Caco-2 (cell line): ENCODE data around the gene USP30. TPM values are rescaled to one million over a fixed set of nuclear protein-coding genes. Genes with fewer than 3 reads are reported as not detected.

ENCODE experiments used
- BruUV-seq: library from RNA; stranded (reverse); fragments of 400-500 nt; replicated peaks from 2 replicates; lab custom pipeline; 2021; lab: Mats Ljungman, UMichigan
- CTCF ChIA-PET: fragments of 300-600 bp; sonication (Branson Sonifier 250); formaldehyde crosslinking; loops from one replicate; lab custom pipeline; 2022; ENCODE audit warnings: antibody characterized with exemption; lab: Charles Lee
- POLR2A ChIA-PET: fragments of 300-600 bp; sonication (Branson Sonifier 250); formaldehyde crosslinking; loops from one replicate; lab custom pipeline; 2022; ENCODE audit warnings: antibody characterized with exemption; lab: Charles Lee
- DNase-seq, 2 experiments: peaks; one replicate each; pipeline versions ENCODE4 v3.0.0 to v3.0.0-alpha.2; 2020 to 2022
- H3K27me3 ChIP-seq: replicated peaks from 2 replicates; pipeline ENCODE4 v1.6.0; 2011; ENCODE audit warnings: low read length; ENCODE audit not compliant: control insufficient read depth, insufficient read depth
- H3K36me3 ChIP-seq: 2 replicates; pipeline ENCODE4 v1.5.1; 2011; ENCODE audit warnings: low read length; ENCODE audit not compliant: control insufficient read depth, insufficient read depth
- H3K4me1 ChIP-seq: fragments of 250-450 bp; sonication (Bioruptor Pico); 2 replicates; pipeline ENCODE4 v1.5.1; 2020; ENCODE audit warnings: mild to moderate bottlenecking
- H3K4me3 ChIP-seq: 2 replicates; pipeline ENCODE4 v1.5.1; 2011; ENCODE audit warnings: low read depth, mild to moderate bottlenecking, control low read depth, low read length
- H3K9me3 ChIP-seq: fragments of 250-450 bp; sonication (Bioruptor Pico); 2 replicates; pipeline ENCODE4 v1.5.1; 2020; ENCODE audit warnings: mild to moderate bottlenecking, moderate library complexity
- H3K27ac Mint-ChIP-seq: one replicate; pipeline ENCODE4 v1.8.0; 2022; ENCODE audit warnings: mixed read lengths; ENCODE audit not compliant: unreplicated experiment
- H3K27me3 Mint-ChIP-seq: one replicate; pipeline ENCODE4 v1.8.0; 2022; ENCODE audit warnings: mixed read lengths; ENCODE audit not compliant: insufficient read depth, unreplicated experiment
- H3K36me3 Mint-ChIP-seq: one replicate; pipeline ENCODE4 v1.8.0; 2022; ENCODE audit warnings: mild to moderate bottlenecking, mixed read lengths; ENCODE audit not compliant: insufficient read depth, unreplicated experiment
- H3K4me1 Mint-ChIP-seq: one replicate; pipeline ENCODE4 v1.8.0; 2022; ENCODE audit warnings: low read depth, mixed read lengths; ENCODE audit not compliant: unreplicated experiment
- H3K4me3 Mint-ChIP-seq: one replicate; pipeline ENCODE4 v1.8.0; 2022; ENCODE audit warnings: mild to moderate bottlenecking, moderate library complexity, mixed read lengths; ENCODE audit not compliant: unreplicated experiment
- H3K9me3 Mint-ChIP-seq: one replicate; pipeline ENCODE4 v1.8.0; 2022; ENCODE audit warnings: mixed read lengths; ENCODE audit not compliant: unreplicated experiment
- CTCF ChIP-seq, 2 experiments: fragments of 200-600 bp in 1 of 2; IDR thresholded peaks; 1 replicate in 1 of 2; 2 replicates in 1 of 2; pipeline versions ENCODE4 v1.5.1 to v1.8.0; 2011 to 2022; ENCODE audit warnings: antibody characterized with exemption in 1 of 2, control low read depth in 1 of 2, inconsistent platforms in 1 of 2, low read depth in 1 of 2, low read length in 1 of 2, mild to moderate bottlenecking in 1 of 2, moderate library complexity in 1 of 2; ENCODE audit not compliant: insufficient read depth in 1 of 2, severe bottlenecking in 1 of 2, unreplicated experiment in 1 of 2
- intact Hi-C: fragments of 100-400 bp; cut with micrococcal nuclease; formaldehyde crosslinking; loops from one replicate; pipeline ENCODE4 v1.10.0; 2022; ENCODE audit not compliant: unreplicated experiment
- total RNA-seq: library from RNA; stranded (reverse); gene quantifications from 2 replicates; pipeline ENCODE4 v1.2.3, GENCODE V29; 2022

USP30 gene
- total RNA-seq, 1 experiment from 2014 or later: 11.9 TPM

- no peak overlapping the region for H3K27ac Mint-ChIP-seq
- BruUV-seq: no TSS peak
- H3K4me1 Mint-ChIP-seq: peaks cover 10% of the 10 kb centered on the region
- no peaks in the 10 kb centered on the region for H3K36me3 Mint-ChIP-seq
- no peak overlapping the region for H3K4me3 Mint-ChIP-seq
- intact Hi-C loops: no loop called here
- H3K27me3 Mint-ChIP-seq: no peaks in the 10 kb centered on the region
- no peak for DNase-seq
- no peak for TF ChIP-seq CTCF (IDR thresholded peaks at IDR 0.05; ENCODE audit: insufficient read depth in 1 of 2, low read depth in 1 of 2, low read length in 1 of 2, severe bottlenecking in 1 of 2, unreplicated experiment in 1 of 2)
- no peaks in the 10 kb centered on the region for H3K9me3 ChIP-seq
- POLR2A ChIA-PET: no interaction called here
- CTCF ChIA-PET: interaction anchor here (0.6 to 1.0 kb wide), 2 partner anchors 39 to 723 kb away, joined by 3 read pairs; partner anchors contain the start of gene ALKBH2
- H3K36me3 ChIP-seq: no peaks in the 10 kb centered on the region
- 0 out of 2 replicates have a peak, but pooled peaks cover 9% of the 10 kb centered on the region for H3K4me1 ChIP-seq
- H3K9me3 Mint-ChIP-seq: no peaks in the 10 kb centered on the region
- H3K27me3 ChIP-seq: no peaks in the 10 kb centered on the region
- no peak overlapping the region for H3K4me3 ChIP-seq
Measured at GRCh38 chr12:109054520-109054919, 2.1 kb downstream of the USP30 start.

- Histone ChIP-seq H3K27me3 (no peaks in the 10 kb centered on the region), H3K4me3 (no peak overlapping the region), H3K9me3 (no peaks in the 10 kb centered on the region), H3K4me1 (0 out of 2 replicates have a peak, but pooled peaks cover 9% of the 10 kb centered on the region), H3K36me3 (no peaks in the 10 kb centered on the region)
- POLR2A ChIA-PET: no interaction called here
- no peak for DNase-seq
- Mint-ChIP-seq H3K4me1 (peaks cover 10% of the 10 kb centered on the region), H3K36me3 (no peaks in the 10 kb centered on the region), H3K9me3 (no peaks in the 10 kb centered on the region), H3K4me3 (no peak overlapping the region), H3K27me3 (no peaks in the 10 kb centered on the region), H3K27ac (no peak overlapping the region)
- BruUV-seq: no TSS peak
- intact Hi-C loops: no loop called here
- TF ChIP-seq CTCF (IDR thresholded peaks at IDR 0.05; ENCODE audit: insufficient read depth in 1 of 2, low read depth in 1 of 2, low read length in 1 of 2, severe bottlenecking in 1 of 2, unreplicated experiment in 1 of 2): no peak
- CTCF ChIA-PET: no interaction called here
Measured at GRCh38 chr12:109056891-109057290, 4.5 kb downstream of the USP30 start.

DNA sequence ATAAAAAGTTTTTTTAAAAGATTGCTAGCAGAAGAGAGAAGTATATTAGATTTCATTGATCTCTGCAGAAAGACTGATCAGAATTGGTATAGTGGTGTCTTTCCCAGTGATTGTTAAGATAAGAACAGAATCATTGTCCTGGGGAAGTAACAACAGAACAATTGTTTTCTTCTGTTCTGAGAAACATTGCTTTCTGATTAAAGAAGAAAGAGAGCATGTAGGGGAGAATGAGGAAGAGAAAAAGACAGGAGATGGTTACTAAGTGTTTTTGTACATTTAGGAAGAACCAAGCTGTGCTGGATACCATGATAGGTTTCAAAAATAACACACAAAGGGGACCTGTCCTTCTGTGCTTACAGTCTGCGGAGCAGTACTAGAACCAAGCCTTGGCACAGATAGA is 5.0 kb downstream of the USP30 start:
- Mint-ChIP-seq H3K9me3 (no peaks in the 10 kb centered on the region), H3K4me3 (no peak overlapping the region), H3K4me1 (peaks cover 10% of the 10 kb centered on the region), H3K27ac (no peak overlapping the region), H3K27me3 (no peaks in the 10 kb centered on the region), H3K36me3 (no peaks in the 10 kb centered on the region)
- ChIA-PET CTCF (no interaction called here), POLR2A (no interaction called here)
- Histone ChIP-seq H3K27me3 (no peaks in the 10 kb centered on the region), H3K36me3 (no peaks in the 10 kb centered on the region), H3K4me1 (0 out of 2 replicates have a peak, but pooled peaks cover 9% of the 10 kb centered on the region), H3K4me3 (no peak overlapping the region), H3K9me3 (no peaks in the 10 kb centered on the region)
- BruUV-seq: no TSS peak
- intact Hi-C loops: no loop called here
- no peak for DNase-seq
- TF ChIP-seq CTCF (IDR thresholded peaks at IDR 0.05; ENCODE audit: insufficient read depth in 1 of 2, low read depth in 1 of 2, low read length in 1 of 2, severe bottlenecking in 1 of 2, unreplicated experiment in 1 of 2): no peak
